Body of pancreas (tissue), 4 donors: Measurements from ENCODE around the gene RBM38. TPM values are rescaled to one million over a fixed set of nuclear protein-coding genes. Genes with fewer than 3 reads are reported as not detected.

ENCODE experiments used
- ATAC-seq: fragments of 150-250 bp; one replicate; pipeline ENCODE4 v1.9.1; 2016
- DNase-seq, 4 donors: peaks; one replicate each; pipeline ENCODE4 v3.0.0-alpha.2; 2019
- H3K27ac ChIP-seq, 4 donors: fragments of 200-600 bp; sonication (generic); 1 replicate in 3 of 4; 2 replicates in 1 of 4; pipeline versions ENCODE4 v1.5.1 to v1.6.1; 2016 to 2019; ENCODE audit warnings: mild to moderate bottlenecking in 1 of 4, mixed read lengths in 1 of 4, moderate library complexity in 1 of 4
- H3K27me3 ChIP-seq, 2 donors: fragments of 200-600 bp; sonication (generic); one replicate each; pipeline ENCODE4 v1.6.0; 2016; ENCODE audit warnings: mild to moderate bottlenecking in 1 of 2
- H3K36me3 ChIP-seq, 2 donors: fragments of 200-600 bp; sonication (generic); replicated peaks in 1 of 2; 2 replicates each; pipeline ENCODE4 v1.5.1; 2016; ENCODE audit warnings: low read depth in 2 of 2; ENCODE audit not compliant: insufficient read depth in 1 of 2
- H3K4me1 ChIP-seq: fragments of 200-600 bp; sonication (generic); one replicate; pipeline ENCODE4 v1.6.0; 2016
- H3K4me3 ChIP-seq, 2 donors: fragments of 200-600 bp; sonication (generic); 1 replicate in 1 of 2; 2 replicates in 1 of 2; pipeline ENCODE4 v1.5.1; 2016 to 2019
- H3K9me3 ChIP-seq, 3 donors: fragments of 200-600 bp; sonication (generic); 1 replicate in 2 of 3; 2 replicates in 1 of 3; pipeline ENCODE4 v1.5.1; 2016
- POLR2A ChIP-seq, 3 donors: fragments of 450-650 bp; IDR thresholded peaks; one replicate each; pipeline ENCODE4 v1.6.1; 2016; ENCODE audit warnings: antibody characterized with exemption in 3 of 3, mild to moderate bottlenecking in 2 of 3
- WGBS, 2 donors: methylation state at CpG; one replicate each; pipeline ENCODE4 v1.1.5; 2017; 5-methylcytosine and 5-hydroxymethylcytosine counted together
- intact Hi-C: fragments of 100-400 bp; cut with DNase I; formaldehyde crosslinking; loops from one replicate; pipeline ENCODE4 v1.15.1; 2023
- total RNA-seq, 2 donors: library from RNA; depleted of rRNA; stranded (reverse); fragments of >200 nt; gene quantifications; one replicate each; pipeline ENCODE4 v1.1.0, GENCODE V29; 2016
- TF ChIP-seq, protein P1 (sequence below), 7 experiments: fragments of 450-650 bp in 4 of 7; fragments of 200-600 bp in 3 of 7; sonication (generic) in 3 of 7; IDR thresholded peaks; one replicate each; pipeline ENCODE4 v1.5.1; 2016 to 2019; ENCODE audit warnings: antibody characterized with exemption in 7 of 7

Gene RBM38
- total RNA-seq, 2 donors from 2014 or later = 5.6 to 12.7 TPM

DNA sequence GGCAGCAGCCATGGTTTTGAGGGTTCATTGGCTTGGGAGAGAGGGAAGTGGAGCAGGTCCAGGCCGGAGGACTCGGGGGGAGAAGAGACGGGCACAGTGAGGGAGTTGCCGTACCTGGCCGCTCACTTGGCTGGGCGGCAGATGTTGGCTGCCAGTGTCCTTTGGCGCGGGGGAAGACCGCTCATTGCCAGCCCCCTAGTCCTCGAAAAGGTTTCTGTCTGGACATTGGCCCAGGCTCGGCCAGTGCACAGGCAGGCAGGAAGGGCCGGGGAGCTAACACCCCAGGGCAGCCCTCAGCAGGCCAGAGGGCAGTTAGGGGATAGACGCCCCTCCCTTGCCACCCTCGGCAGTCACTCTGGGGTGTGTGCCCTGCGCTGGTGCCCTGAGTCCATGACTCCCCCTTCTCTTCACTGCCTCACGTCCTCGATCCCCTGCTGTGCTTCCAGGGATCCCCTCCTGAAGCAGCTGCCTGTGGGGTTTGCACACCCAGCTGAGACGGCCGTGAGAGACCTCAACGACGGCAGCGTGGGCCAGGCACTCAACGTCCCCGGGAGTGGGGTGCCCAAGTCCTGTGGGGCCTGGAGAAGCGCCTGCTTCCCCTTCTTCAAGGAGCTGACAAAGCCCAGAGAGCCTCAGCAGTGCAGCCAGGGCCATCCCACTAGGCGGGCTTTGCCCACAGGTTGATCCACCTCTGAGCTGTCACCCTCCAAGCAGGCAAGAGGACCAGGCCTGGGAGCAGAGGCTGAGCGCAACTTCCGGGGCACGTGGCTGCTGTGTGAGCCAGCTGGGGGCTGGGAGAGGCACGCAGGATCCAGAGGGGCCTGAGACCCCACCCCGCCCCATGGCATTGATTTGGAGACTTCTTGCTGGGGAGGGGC, 20.4 kb downstream of the RBM38 start:
- intact Hi-C loops = no loop called here
- no peaks in the 10 kb centered on the region for H3K27me3 ChIP-seq
- no peaks in the 10 kb centered on the region for H3K9me3 ChIP-seq
- no peak for TF ChIP-seq POLR2A (IDR thresholded peaks at IDR 0.05)
- TF ChIP-seq, protein P1, sequence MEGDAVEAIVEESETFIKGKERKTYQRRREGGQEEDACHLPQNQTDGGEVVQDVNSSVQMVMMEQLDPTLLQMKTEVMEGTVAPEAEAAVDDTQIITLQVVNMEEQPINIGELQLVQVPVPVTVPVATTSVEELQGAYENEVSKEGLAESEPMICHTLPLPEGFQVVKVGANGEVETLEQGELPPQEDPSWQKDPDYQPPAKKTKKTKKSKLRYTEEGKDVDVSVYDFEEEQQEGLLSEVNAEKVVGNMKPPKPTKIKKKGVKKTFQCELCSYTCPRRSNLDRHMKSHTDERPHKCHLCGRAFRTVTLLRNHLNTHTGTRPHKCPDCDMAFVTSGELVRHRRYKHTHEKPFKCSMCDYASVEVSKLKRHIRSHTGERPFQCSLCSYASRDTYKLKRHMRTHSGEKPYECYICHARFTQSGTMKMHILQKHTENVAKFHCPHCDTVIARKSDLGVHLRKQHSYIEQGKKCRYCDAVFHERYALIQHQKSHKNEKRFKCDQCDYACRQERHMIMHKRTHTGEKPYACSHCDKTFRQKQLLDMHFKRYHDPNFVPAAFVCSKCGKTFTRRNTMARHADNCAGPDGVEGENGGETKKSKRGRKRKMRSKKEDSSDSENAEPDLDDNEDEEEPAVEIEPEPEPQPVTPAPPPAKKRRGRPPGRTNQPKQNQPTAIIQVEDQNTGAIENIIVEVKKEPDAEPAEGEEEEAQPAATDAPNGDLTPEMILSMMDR (IDR thresholded peaks at IDR 0.05) = no peak
- DNase-seq (no peak), ATAC-seq (no peak)
- 80 to 81% methylated on average over 23 to 31 of the region's 31 CpGs for WGBS, 2 donors
- no peaks in the 10 kb centered on the region for H3K4me1 ChIP-seq
- H3K27ac ChIP-seq = no peak overlapping the region
- no peak overlapping the region for H3K4me3 ChIP-seq
- peaks cover 0 to 3% of the 10 kb centered on the region in 2 donors for H3K36me3 ChIP-seq

DNA sequence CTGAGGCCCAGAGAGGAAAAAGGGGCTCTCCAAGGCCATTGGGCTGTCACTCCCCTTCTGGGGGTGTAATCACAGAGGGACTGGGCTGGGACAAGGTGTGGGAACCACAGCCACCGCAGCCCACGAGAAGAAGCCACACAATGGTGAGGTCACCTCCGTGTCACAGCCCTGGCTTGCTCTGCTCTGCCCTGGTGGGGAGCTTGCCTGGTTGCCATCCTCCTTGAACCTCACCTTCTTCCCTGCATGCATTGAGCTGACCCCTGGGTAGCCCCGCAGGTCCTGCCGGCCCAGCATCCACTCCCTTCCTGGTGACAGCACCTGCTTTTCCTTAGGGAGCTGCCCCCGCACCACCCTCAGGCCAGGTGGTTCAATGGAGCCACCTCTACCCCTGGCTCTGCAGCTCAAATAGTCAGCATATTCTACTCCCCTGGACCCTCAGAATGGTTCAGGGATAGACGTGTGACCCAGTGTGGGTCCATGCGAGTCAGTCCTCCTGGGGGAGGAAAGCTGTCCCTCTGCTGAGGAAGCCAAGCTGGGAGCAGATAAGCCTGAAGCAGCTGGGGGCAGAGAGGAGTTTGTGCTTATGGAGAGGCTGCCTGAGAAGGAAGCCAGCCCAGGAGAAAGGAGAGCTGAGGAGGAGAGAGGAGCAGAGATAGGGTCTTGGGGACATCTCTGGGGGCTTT, 21.3 kb downstream of the RBM38 start:
- TF ChIP-seq POLR2A (IDR thresholded peaks at IDR 0.05) = no peak
- TF ChIP-seq, protein P1 (IDR thresholded peaks at IDR 0.05) = no peak
- 69 to 77% methylated on average over 7 to 8 of the region's 8 CpGs for WGBS, 2 donors
- ATAC-seq = no peak
- Histone ChIP-seq H3K4me3 (no peak overlapping the region), H3K27me3 (no peaks in the 10 kb centered on the region), H3K36me3 (peaks cover 0 to 3% of the 10 kb centered on the region in 2 donors), H3K4me1 (no peaks in the 10 kb centered on the region), H3K9me3 (no peaks in the 10 kb centered on the region), H3K27ac (no peak overlapping the region)
- no peak for DNase-seq
- intact Hi-C loops = no loop called here

DNA sequence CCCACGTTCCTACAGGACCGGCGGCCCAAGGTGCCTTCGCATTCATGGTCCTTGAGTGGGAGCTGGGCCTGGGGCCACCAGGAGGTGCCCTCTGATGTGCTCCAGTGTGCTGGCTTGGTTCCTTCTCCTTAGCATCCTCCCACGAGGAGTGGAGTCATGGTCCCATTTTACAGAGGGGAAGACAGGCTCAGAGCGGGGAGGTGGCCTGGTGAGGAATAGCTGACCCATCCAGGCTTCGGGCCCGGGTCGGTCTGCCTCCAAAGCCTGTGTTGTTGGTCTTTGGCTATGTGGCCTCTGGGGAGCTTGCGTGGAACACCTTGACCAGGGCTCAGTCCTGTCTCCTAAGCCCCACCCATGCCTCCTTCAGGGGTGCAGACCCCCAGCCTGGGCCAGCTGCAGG, 22.8 kb downstream of the RBM38 start:
- TF ChIP-seq, protein P1 (IDR thresholded peaks at IDR 0.05) = no peak
- TF ChIP-seq POLR2A (IDR thresholded peaks at IDR 0.05) = no peak
- Histone ChIP-seq H3K36me3 (no peaks in the 10 kb centered on the region), H3K9me3 (no peaks in the 10 kb centered on the region), H3K27me3 (no peaks in the 10 kb centered on the region), H3K4me3 (no peak overlapping the region), H3K27ac (no peak overlapping the region), H3K4me1 (no peaks in the 10 kb centered on the region)
- 84 to 91% methylated on average over 6 to 9 of the region's 10 CpGs for WGBS, 2 donors
- intact Hi-C loops = no loop called here
- no peak for ATAC-seq
- DNase-seq = no peak

DNA sequence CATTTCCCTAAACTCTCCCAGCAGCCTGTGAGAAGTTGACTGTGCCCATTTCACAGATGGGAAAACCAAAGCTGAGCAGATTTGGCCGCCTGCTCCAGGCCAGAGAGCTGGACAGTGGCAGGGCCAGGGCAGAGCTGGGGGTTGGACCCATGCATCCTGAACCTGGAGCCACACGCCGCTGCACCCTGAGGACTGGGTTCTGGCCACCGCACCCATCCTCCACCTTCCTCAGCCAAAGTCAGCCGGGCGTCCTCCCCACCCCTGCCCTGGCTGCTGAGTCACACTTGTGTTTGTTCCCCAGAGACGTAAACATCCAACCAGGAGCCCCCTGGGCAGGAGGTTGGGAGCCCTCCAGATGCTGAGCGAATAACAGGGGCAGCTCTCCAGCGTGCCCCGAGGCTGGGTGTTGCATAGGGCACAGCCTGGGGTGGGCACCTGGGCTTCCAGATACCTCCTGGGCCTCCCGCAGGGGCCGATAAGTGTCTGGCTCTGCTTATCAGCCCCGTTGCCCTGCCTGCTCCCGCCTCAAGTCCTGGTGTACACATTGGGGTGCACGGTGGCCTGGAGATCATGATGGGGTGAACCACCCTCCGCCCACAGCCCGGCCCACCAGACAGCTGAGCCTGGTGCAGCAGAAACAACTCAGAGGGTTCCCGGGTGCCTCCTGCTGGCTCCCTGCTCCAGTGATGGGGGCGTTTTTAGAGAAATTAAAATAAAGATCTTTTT, 23.8 kb downstream of the RBM38 start:
- ATAC-seq (no peak), DNase-seq (no peak)
- intact Hi-C loops = no loop called here
- H3K4me1 ChIP-seq = no peaks in the 10 kb centered on the region
- TF ChIP-seq, protein P1 (IDR thresholded peaks at IDR 0.05) = no peak
- TF ChIP-seq POLR2A (IDR thresholded peaks at IDR 0.05) = no peak
- no peaks in the 10 kb centered on the region for H3K36me3 ChIP-seq
- H3K9me3 ChIP-seq = no peaks in the 10 kb centered on the region
- no peaks in the 10 kb centered on the region for H3K27me3 ChIP-seq
- no peak overlapping the region for H3K27ac ChIP-seq
- WGBS, 2 donors = 66 to 79% methylated on average over 10 to 17 of the region's 19 CpGs
- no peak overlapping the region for H3K4me3 ChIP-seq
